Fibroblast of the aortic adventitia (primary cell): ENCODE results near the gene UTP25. TPM values are rescaled to one million over a fixed set of nuclear protein-coding genes. Genes with fewer than 3 reads are reported as not detected.
A peak's percentile ranks its signal among the peaks of the same experiment; 100 is the strongest.
"Not testable (repeated sequence)": the region's sequence is repeated elsewhere in the genome, so short reads cannot be mapped to it uniquely, and the experiment has no call there.

Source experiments
- DNase-seq: peaks from one replicate; pipeline ENCODE4 v3.0.0-alpha.2; 2010; ENCODE audit warnings: low read depth
- H3K4me3 ChIP-seq: 2 replicates; pipeline ENCODE4 v1.5.1; 2011; ENCODE audit warnings: low read depth, mild to moderate bottlenecking, control low read depth, low read length, moderate library complexity
- total RNA-seq: library from RNA; depleted of rRNA; stranded (reverse); fragments of >200 nt; gene quantifications from 2 replicates; pipeline ENCODE4 v1.2.3, GENCODE V29; 2012; ENCODE audit warnings: low replicate concordance
- TF ChIP-seq, protein P1 (sequence below): IDR thresholded peaks from 2 replicates; pipeline ENCODE4 v1.5.1; 2011; ENCODE audit warnings: mild to moderate bottlenecking, low read length, control low read depth, inconsistent platforms; ENCODE audit not compliant: insufficient read depth

The UTP25 gene
- total RNA-seq, 1 donor: 32.6 TPM

DNA sequence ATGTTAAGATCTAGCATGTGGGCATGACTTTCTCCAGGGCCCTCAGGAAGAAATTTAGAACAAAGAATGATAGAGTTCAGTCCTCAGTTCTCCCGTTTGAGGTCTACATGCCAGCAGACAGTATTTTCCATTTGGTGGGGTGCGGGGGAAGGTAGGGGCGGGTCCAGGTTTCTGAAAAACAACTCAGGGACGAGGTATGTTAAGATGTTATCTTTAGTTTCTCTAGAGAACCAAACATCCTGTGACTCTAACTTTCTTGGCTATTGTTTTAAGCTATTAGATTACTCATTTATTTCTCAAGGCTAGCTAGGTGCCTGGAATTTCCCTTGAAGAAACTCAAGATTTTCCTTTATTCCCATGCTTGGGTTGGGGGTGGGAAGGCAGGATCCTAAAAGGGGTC lies 67.9 kb downstream of the UTP25 start:
- peak; percentile 81 for DNase-seq
- TF ChIP-seq, protein P1, sequence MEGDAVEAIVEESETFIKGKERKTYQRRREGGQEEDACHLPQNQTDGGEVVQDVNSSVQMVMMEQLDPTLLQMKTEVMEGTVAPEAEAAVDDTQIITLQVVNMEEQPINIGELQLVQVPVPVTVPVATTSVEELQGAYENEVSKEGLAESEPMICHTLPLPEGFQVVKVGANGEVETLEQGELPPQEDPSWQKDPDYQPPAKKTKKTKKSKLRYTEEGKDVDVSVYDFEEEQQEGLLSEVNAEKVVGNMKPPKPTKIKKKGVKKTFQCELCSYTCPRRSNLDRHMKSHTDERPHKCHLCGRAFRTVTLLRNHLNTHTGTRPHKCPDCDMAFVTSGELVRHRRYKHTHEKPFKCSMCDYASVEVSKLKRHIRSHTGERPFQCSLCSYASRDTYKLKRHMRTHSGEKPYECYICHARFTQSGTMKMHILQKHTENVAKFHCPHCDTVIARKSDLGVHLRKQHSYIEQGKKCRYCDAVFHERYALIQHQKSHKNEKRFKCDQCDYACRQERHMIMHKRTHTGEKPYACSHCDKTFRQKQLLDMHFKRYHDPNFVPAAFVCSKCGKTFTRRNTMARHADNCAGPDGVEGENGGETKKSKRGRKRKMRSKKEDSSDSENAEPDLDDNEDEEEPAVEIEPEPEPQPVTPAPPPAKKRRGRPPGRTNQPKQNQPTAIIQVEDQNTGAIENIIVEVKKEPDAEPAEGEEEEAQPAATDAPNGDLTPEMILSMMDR: no peak
- no peak overlapping the region for H3K4me3 ChIP-seq

DNA sequence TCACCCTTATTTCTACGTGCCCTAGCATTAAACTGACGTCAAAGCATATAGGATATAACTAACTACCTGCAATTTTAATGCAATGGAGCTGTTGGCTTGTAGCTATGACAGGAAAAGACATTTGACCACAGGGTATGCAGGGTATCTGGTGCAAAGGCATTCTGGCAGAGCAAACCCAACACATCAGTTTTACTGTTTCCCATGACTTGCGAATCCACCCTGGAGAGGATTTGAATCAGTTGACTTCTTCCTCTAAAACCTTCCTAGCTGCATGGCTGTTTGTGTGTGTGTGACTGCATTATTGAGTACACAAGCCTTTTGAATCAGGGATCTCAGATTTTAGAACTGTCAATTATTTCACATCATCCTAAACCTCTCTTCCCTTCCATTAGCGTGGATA lies 68.6 kb downstream of the UTP25 start:
- TF ChIP-seq, protein P1: no peak
- DNase-seq: peak; percentile 32
- no peak overlapping the region for H3K4me3 ChIP-seq

DNA sequence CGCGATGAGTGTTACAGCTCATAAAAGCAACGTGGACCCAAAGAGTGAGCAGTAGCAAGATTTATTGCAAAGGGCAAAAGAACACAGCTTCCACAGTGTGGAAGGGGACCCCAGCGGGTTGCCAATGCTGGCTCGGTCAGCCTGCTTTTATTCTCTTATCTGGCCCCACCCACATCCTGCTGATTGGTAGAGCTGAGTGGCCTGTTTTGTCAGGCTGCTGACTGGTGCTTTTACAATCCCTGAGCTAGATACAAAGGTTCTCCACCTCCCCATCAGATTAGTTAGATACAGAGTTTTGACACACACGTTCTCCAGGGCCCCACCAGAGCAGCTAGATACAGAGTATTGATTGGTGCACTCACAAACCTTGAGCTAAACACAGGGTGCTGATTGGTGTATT lies 70.5 kb downstream of the UTP25 start:
- not testable (repeated sequence) for DNase-seq, H3K4me3 ChIP-seq

DNA sequence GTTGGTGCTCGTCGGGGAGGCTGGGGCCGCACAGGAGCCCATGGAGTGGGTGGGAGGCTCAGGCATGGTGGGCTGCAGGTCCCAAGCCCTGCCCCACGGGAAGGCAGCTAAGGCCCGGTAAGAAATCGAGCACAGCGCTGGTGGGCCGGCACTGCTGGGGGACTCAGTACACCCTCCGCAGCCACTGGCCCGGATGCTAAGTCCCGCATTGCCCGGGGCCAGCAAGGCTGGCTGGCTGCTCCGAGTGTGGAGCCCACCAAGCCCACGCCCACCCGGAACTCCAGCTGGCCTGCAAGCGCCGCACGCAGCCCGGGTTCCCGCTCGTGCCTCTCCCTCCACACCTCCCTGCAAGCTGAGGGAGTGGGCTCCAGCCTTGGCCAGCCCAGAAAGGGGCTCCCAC lies 71.1 kb downstream of the UTP25 start:
- not testable (repeated sequence) for DNase-seq, H3K4me3 ChIP-seq

DNA sequence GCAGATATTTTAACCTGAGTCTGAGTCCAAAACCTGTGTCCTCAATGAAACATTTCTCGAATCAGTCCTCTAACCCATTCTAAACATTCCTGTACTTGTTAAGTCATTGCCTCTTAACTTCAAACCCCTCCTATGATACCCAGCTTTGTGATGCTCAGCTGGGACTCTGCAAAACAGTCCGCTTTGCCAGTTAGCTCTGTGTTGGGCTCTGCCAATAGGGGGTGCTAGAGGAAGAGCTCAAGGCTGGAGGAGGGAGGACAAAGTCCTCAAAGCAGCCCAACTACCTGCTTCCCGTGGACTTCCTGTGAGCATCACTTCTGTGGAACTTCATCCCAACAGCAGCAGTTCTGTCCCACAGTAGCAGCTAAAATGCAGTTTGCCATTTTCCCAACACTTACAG lies 72.2 kb downstream of the UTP25 start:
- TF ChIP-seq, protein P1: peak; percentile 21
- H3K4me3 ChIP-seq: no peak overlapping the region
- DNase-seq: no peak

DNA sequence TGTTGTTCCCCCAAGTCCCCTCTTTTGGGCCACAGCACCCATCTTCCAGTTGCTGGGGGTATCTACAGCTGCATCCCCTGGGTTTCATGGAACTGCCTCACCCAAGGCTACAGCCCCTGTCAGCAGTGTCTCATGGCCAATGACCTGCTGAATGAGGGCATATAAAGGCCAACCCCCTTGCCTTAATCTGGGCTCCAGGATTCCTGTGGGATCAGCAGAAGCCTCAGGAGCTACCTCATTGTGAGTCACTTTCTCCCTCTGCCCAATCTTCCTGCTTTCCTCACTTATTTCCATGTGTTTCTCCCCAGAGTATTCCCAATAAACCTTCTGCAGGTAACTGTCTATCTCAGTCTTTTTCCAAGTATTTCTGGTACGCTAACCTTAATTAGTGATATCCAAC lies 73.0 kb downstream of the UTP25 start:
- TF ChIP-seq, protein P1: no peak
- no peak overlapping the region for H3K4me3 ChIP-seq
- DNase-seq: peak; percentile 73

DNA sequence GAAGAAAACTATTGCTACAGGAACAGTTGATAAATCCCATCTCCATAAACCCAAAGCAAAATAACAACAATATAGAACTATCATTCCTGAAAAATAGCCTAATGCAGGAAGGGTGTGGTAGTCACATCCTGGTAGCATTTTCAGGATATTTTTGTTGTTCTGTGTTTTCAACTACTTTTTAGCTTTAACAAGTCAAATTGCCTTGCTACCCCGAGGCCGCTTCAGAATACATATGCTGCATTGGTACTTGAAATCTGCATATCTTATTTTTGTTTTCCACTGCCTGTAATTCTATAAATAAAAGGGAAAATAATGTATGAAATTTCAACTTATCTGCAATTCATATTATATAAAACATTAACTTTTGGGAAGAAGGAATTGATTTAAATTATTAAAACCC lies 73.4 kb downstream of the UTP25 start:
- TF ChIP-seq, protein P1: no peak
- no peak for DNase-seq
- H3K4me3 ChIP-seq: no peak overlapping the region

DNA sequence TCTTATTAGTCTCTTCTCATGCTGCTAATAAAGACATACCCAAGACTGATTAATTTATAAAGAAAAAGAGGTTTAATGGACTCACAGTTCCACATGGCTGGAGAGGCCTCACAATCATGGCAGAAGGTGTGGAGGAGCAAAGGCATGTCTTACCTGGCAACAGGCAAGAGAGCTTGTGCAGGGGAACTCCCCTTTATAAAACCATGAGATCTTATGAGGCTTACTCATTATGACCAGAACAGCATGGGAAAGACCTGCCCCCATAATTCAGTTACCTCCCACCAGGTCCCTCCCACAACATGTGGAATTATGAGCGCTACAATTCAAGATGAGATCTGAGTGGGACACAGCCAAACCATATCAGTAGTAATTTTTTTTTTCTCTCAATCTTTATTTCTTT lies 77.0 kb downstream of the UTP25 start:
- H3K4me3 ChIP-seq, DNase-seq: not testable (repeated sequence)

Other genes starting within 250 kb of the UTP25 start
- 0.90 and 1.1 TPM in 2 replicates for gene CAMK1G, start 244.3 kb upstream of the UTP25 start, total RNA-seq
- 5.9 and 10.3 TPM in 2 replicates for gene LAMB3, start 175.5 kb upstream of the UTP25 start, total RNA-seq
- 23.0 and 146 TPM in 2 replicates for gene G0S2, start 152.6 kb upstream of the UTP25 start, total RNA-seq
- 6.3 and 33.3 TPM in 2 replicates for gene HSD11B1, start 123.1 kb upstream of the UTP25 start, total RNA-seq
- 0.65 TPM in 1 of 2 replicates, not detected in the other for gene TRAF3IP3, start 71.9 kb upstream of the UTP25 start, total RNA-seq
- 2.4 and 3.6 TPM in 2 replicates for gene C1orf74, start 43.4 kb upstream of the UTP25 start, total RNA-seq
- 3.1 TPM in 1 of 2 replicates, not detected in the other for gene IRF6, start 21.8 kb upstream of the UTP25 start, total RNA-seq
- gene SYT14, start 110.2 kb downstream of the UTP25 start, total RNA-seq: 0.08 and 35.0 TPM in 2 replicates